Measurements from ENCODE around the gene BTN1A1. TPM values are rescaled to one million over a fixed set of nuclear protein-coding genes. Genes with fewer than 3 reads are reported as not detected.
A peak's percentile ranks its signal among the peaks of the same experiment; 100 is the strongest.

The BTN1A1 gene
- total RNA-seq, 1 donor from 2014 or later = not detected

DNA sequence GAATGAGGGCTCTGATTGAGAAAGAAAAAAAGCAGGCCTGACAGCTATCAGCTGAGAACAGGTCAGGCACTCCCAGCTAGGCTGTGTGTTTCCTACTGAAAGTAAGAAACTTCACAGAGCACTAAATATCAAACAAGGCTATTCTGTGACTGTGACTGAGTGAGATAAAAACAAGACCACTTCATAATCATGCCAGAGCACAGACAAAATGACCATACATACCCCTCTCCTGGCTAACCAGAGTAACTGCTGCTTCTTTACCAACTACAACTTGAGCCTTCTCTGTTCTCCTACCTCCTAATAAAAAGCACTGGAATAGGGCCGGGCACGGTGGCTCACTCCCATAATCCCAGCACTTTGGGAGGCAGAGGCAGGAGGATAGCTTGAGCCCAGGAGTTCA, 6.8 kb upstream of the BTN1A1 start:
- TF ChIP-seq, protein P1, sequence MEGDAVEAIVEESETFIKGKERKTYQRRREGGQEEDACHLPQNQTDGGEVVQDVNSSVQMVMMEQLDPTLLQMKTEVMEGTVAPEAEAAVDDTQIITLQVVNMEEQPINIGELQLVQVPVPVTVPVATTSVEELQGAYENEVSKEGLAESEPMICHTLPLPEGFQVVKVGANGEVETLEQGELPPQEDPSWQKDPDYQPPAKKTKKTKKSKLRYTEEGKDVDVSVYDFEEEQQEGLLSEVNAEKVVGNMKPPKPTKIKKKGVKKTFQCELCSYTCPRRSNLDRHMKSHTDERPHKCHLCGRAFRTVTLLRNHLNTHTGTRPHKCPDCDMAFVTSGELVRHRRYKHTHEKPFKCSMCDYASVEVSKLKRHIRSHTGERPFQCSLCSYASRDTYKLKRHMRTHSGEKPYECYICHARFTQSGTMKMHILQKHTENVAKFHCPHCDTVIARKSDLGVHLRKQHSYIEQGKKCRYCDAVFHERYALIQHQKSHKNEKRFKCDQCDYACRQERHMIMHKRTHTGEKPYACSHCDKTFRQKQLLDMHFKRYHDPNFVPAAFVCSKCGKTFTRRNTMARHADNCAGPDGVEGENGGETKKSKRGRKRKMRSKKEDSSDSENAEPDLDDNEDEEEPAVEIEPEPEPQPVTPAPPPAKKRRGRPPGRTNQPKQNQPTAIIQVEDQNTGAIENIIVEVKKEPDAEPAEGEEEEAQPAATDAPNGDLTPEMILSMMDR (IDR thresholded peaks at IDR 0.05; ENCODE audit: insufficient read depth, low read length, severe bottlenecking) = peak; percentile 13
- H3K27me3 ChIP-seq (ENCODE audit: control insufficient read depth, insufficient read depth, low read length) = no peaks in the 10 kb centered on the region
- DNase-seq (ENCODE audit: low read depth) (no peak), FAIRE-seq (peak; percentile 62)
- H3K36me3 ChIP-seq (ENCODE audit: control insufficient read depth, insufficient read depth, low read length) = no peaks in the 10 kb centered on the region
- no peak overlapping the region for H3K4me3 ChIP-seq (ENCODE audit: low read depth, low read length)

DNA sequence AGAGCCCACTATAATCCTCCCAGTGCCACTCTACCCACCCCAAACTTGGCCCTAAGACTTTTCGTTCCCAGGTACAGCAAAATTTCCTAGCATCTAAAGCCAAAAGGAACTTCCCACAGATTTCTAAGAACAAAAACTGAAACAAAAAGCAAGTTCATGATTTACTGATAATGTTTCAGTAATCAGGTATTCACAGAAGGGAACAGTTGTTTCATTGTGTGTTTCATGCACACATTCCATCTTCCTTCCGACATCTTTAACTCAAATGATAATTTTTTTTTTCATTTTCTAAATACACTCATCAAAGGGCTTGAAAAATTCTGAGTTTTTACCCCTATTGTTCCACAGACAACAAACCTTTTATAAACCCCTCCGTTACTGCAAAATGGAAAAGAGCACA, 6.0 kb upstream of the BTN1A1 start:
- H3K4me3 ChIP-seq (ENCODE audit: low read depth, low read length) = no peak overlapping the region
- H3K27me3 ChIP-seq (ENCODE audit: control insufficient read depth, insufficient read depth, low read length) = no peaks in the 10 kb centered on the region
- DNase-seq (ENCODE audit: low read depth) (no peak), FAIRE-seq (no peak)
- H3K36me3 ChIP-seq (ENCODE audit: control insufficient read depth, insufficient read depth, low read length) = no peaks in the 10 kb centered on the region
- TF ChIP-seq, protein P1 (IDR thresholded peaks at IDR 0.05; ENCODE audit: insufficient read depth, low read length, severe bottlenecking) = no peak

DNA sequence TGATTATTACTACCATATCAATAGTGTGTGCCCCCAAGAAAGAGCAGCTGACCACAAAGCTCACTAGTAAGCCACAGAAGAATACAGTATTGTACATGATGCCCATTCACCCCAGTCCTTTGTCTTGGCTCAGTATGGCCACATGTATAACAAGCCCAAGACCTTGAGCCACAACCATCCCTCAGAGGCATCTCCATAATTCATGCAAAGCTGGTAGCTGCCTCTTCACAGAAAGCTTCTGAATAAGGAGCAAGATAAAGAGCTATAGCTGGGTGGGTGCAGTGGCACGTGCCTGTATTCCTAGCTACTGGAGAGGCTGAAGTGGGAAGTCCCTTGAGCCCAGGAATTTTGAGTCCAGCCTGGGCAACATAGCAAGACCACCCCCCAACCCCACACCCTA, 4.8 kb upstream of the BTN1A1 start:
- no peak for FAIRE-seq
- TF ChIP-seq, protein P1 (IDR thresholded peaks at IDR 0.05; ENCODE audit: insufficient read depth, low read length, severe bottlenecking) = no peak

DNA sequence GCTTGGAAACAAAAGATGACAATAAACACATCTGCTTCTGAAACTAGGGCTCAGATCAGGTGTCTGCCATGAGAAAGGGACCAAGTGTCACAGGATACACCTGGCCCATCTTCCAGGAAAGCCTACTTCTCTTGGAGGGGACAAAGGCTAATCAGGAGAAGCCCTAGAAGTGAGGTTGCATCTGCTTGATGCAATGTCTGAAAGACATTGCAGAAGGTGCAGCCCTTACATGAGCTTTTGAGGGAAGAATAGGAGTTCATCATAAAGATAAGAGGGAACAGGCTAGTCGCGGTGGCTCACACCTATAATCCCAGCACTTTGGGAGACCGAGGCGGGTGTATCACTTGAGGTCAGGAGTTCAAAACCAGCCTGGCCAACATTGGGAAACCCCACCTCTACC, 2.5 kb upstream of the BTN1A1 start:
- FAIRE-seq (no peak), DNase-seq (ENCODE audit: low read depth) (no peak)
- TF ChIP-seq, protein P1 (IDR thresholded peaks at IDR 0.05; ENCODE audit: insufficient read depth, low read length, severe bottlenecking) = no peak
- Histone ChIP-seq H3K27me3 (ENCODE audit: control insufficient read depth, insufficient read depth, low read length) (peaks cover 12% of the 10 kb centered on the region), H3K36me3 (ENCODE audit: control insufficient read depth, insufficient read depth, low read length) (no peaks in the 10 kb centered on the region), H3K4me3 (ENCODE audit: low read depth, low read length) (no peak overlapping the region)

More for the DNA sequence above, 4.8 kb upstream of the BTN1A1 start:
- H3K36me3 ChIP-seq (ENCODE audit: control insufficient read depth, insufficient read depth, low read length) = no peaks in the 10 kb centered on the region
- no peak overlapping the region for H3K4me3 ChIP-seq (ENCODE audit: low read depth, low read length)
- no peak for DNase-seq (ENCODE audit: low read depth)
- H3K27me3 ChIP-seq (ENCODE audit: control insufficient read depth, insufficient read depth, low read length) = no peaks in the 10 kb centered on the region

DNA sequence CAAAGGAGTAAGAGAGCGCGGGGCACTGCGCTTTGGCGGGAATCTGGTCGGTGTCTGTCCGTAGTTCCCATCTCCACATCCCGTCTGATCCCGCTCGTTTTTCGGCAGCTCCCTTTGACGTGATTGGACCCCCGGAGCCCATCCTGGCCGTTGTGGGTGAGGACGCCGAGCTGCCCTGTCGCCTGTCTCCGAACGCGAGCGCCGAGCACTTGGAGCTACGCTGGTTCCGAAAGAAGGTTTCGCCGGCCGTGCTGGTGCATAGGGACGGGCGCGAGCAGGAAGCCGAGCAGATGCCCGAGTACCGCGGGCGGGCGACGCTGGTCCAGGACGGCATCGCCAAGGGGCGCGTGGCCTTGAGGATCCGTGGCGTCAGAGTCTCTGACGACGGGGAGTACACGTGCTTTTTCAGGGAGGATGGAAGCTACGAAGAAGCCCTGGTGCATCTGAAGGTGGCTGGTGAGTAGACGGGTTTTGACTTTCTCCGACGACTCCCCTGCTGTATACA, 1.4 kb downstream of the BTN1A1 start:
- DNase-seq (ENCODE audit: low read depth) (no peak), FAIRE-seq (no peak)
- no peak overlapping the region for H3K4me3 ChIP-seq (ENCODE audit: low read depth, low read length)
- TF ChIP-seq, protein P1 (IDR thresholded peaks at IDR 0.05; ENCODE audit: insufficient read depth, low read length, severe bottlenecking) = no peak
- no peaks in the 10 kb centered on the region for H3K36me3 ChIP-seq (ENCODE audit: control insufficient read depth, insufficient read depth, low read length)
- peaks cover 16% of the 10 kb centered on the region for H3K27me3 ChIP-seq (ENCODE audit: control insufficient read depth, insufficient read depth, low read length)

DNA sequence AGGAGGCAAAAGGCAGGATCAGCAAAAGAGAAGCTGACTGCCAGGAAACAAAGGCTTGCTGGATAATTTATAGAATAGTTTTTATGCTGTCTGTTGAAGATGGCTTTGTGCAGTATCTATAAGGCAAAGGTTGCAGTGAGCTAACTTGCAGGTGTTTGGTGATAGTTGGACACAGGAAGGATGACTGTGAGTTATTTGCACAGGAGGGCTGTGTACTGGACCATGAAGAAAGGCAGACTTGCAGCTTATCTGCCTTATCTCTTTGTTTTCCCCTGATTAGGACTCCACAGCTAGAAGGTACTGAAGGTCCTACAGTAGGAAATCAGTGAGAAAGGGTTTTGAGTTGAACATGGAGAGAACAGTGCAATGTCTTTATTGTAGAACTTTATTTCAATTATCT, 2.1 kb downstream of the BTN1A1 start:
- H3K27me3 ChIP-seq (ENCODE audit: control insufficient read depth, insufficient read depth, low read length) = peaks cover 16% of the 10 kb centered on the region
- FAIRE-seq (no peak), DNase-seq (ENCODE audit: low read depth) (no peak)
- H3K36me3 ChIP-seq (ENCODE audit: control insufficient read depth, insufficient read depth, low read length) = no peaks in the 10 kb centered on the region
- TF ChIP-seq, protein P1 (IDR thresholded peaks at IDR 0.05; ENCODE audit: insufficient read depth, low read length, severe bottlenecking) = no peak
- no peak overlapping the region for H3K4me3 ChIP-seq (ENCODE audit: low read depth, low read length)
